Activated CD8-positive, alpha-beta memory T cell treated with anti-CD3 and anti-CD28 coated beads, Interleukin-2, amount 50 U/mL, for 1 hour (primary cell): ENCODE results near the gene IL17RA.
"Not testable (repeated sequence)": the region's sequence is repeated elsewhere in the genome, so short reads cannot be mapped to it uniquely, and the experiment has no call there.

Experiments
- DNase-seq: peaks from one replicate; pipeline ENCODE4 v3.0.0-alpha.2; 2020; ENCODE audit errors: extremely low read depth

IL17RA gene, protein sequence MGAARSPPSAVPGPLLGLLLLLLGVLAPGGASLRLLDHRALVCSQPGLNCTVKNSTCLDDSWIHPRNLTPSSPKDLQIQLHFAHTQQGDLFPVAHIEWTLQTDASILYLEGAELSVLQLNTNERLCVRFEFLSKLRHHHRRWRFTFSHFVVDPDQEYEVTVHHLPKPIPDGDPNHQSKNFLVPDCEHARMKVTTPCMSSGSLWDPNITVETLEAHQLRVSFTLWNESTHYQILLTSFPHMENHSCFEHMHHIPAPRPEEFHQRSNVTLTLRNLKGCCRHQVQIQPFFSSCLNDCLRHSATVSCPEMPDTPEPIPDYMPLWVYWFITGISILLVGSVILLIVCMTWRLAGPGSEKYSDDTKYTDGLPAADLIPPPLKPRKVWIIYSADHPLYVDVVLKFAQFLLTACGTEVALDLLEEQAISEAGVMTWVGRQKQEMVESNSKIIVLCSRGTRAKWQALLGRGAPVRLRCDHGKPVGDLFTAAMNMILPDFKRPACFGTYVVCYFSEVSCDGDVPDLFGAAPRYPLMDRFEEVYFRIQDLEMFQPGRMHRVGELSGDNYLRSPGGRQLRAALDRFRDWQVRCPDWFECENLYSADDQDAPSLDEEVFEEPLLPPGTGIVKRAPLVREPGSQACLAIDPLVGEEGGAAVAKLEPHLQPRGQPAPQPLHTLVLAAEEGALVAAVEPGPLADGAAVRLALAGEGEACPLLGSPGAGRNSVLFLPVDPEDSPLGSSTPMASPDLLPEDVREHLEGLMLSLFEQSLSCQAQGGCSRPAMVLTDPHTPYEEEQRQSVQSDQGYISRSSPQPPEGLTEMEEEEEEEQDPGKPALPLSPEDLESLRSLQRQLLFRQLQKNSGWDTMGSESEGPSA

DNA sequence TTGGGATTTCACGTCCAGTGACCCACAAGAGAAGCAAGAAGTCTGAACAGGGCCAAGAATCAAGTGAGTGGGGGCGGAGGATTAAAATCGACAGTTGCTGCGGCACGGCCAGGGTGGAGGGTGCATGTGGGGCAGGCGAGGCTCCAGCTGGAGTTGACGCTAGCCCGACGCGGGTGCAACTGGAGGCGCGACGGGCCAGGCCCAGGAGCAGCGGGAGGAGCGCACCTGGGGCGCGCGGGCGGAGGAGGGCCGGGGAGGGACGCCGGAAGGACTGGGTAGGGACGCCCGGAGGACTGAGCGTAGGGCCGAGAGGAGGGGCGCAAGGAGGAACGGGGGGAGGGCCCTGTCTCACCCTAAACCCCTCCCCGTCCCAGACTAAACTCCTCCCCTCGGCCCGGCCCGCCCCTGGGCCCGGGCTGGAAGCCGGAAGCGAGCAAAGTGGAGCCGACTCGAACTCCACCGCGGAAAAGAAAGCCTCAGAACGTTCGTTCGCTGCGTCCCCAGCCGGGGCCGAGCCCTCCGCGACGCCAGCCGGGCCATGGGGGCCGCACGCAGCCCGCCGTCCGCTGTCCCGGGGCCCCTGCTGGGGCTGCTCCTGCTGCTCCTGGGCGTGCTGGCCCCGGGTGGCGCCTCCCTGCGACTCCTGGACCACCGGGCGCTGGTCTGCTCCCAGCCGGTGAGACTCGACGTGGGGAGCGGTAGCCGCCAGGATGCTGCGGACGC, at the start of gene IL17RA:
IL17RA (plus strand) TSS at position 447 of the 723 bp plus-strand sequence; CDS start at position 539, 92 bp downstream.
- DNase-seq: peak; percentile 68

DNA sequence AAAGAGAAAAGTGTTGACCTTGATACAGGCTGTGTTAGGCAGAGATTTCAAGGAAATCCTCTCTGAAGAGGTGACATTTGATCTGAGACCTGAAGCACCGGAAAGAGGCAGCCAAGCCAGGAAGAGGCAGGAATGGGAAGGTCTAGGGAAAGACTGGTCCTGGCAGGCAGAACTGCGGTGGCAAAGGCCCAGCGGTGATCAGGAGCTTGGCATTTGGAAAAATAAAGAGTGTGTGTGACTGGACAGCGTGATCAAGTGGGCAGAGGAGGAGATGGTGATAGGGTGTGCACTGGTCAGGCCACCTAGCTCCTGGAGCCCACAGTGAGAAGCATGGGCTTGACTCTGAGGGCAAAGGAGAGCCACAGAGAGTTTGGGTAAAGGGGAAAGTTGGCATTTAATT, 49.6 kb upstream of the IL17RA start:
- DNase-seq: no peak

DNA sequence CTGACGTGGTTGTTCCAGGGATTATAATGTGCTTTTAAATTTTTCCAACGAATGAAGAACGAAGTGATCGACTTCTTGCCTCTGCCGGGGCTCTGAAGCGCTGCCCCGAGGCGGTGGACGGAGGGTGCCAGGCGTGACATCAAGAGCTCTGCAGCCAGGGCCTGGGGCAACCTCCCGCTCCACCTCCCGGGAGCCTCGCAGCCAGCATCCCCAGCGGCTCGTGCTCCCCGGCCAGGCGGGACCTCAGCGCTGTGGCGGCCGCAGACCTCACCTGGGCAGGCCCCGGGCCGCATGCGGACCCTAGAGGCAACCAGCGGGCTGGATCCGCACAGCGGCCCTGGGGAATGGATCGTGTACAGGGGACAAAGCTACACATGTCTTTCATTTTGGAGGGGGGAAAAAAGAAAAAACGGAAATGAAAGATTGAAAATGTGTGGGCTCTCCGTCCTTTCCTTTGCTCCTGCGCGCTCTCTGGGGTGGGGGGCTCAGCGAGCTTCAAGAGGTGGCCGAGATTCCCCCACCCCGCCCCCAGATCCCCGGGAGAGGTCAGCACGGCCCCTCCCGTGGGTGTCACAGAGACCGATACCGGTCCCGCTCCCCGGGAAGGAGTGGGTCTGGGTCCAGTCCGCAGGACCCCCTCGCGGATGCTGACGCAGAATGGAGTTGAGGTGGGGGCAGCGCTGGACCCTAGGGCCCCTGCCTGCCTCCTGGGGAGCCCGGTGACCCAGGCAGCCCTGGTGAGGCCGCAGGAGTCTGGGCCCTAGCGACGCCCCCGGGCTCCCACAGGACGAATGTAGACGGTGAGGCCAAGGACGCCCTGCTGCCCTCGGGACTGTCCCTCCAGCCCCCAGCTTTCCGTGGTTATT, 48.6 kb upstream of the IL17RA start:
- DNase-seq: not testable (repeated sequence)

DNA sequence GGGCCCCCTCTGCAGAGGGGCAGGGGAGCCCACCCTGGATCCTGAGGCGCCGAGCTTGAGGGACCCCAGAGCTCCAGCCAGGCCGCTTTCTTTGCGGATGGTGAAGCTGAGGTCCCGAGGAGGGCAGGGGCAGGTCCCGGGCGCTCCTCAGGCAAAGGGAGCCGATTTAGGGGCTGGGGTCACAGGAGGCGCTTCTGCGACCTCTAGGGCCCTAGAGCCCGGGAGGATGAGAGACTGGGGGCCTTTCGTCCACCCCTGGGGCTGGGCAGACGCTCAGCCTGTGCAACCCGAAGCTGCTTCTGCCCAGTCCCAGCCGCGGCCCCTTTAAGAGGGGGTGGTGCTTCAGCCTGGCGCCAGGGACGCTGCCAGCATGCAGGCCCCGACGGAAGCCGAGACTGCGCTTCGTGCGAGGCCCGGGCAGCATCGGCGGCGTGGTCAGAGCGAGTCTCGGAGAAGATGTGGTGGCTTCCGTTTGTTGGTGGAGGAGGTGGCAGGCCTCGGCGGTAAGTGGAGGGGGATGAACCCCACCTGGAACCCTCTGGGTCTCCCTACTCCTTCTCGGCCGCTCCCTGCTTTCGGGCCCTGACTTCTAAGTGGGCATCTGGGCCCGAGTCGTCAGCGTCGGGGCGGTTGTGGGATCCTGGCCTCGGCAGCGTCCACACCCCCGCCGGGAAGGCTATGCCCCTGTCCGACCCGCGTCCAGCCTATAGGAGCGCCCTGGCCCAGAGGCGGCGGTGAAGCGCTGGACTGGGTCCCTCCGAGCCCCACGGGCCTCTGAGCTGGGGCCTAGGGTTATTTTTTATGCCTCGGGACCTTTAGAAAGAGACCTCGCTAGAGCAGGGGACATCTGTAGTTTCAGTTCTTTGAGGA, 47.7 kb upstream of the IL17RA start:
- DNase-seq: not testable (repeated sequence)

DNA sequence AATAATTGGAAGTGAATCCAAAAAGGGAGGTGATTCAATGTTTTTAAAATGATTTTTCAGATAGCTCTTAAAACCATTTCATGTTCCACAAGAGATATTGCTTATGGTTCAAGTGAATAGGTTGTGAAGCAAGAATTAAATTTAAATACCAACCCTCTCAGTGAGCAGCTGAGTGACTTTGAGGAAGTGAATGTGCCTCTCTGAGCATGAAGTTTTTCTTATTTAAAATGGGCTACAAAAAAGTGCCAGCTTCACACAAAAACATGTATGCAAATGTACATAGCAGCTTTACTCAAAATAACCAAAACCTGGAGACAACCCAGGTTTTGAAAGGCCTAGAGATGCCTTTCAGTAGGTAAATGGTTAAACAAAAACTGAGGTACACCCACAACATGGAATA, 41.3 kb upstream of the IL17RA start:
- DNase-seq: no peak

DNA sequence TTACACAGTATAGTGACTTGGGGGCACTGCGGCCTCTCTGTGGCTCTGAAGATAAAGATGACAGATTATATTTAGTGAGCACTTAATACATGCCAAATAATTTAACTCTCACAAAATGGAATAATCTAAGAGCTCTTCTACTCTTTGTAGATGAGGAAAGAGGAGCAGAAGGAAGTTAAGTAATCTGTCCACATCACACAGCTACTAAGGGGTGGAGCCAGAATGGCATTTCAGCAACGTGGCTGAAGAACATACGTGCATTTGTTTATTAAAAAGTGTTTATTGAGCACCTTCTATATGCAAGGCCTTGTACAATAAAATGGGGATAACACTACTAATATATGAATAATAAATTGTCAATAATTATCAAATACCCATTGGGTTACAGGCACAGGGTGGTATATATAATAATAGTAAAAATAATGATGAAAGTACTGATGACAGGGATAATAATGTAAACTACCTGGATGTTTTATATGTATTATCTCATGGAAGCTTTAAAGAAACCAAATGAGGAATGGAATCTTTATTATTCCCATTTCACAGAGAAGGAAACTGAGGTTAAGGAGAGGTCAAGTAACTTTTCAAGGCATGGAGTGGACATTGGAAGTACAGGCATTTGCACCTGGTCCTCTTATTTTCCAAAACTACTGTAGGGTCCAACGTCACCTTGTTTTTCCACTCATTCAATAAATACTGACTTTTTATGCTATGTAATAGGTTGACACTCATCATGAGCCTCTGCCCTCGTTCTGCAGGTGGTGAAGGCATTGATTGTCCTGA, 38.0 kb upstream of the IL17RA start:
- no peak for DNase-seq

DNA sequence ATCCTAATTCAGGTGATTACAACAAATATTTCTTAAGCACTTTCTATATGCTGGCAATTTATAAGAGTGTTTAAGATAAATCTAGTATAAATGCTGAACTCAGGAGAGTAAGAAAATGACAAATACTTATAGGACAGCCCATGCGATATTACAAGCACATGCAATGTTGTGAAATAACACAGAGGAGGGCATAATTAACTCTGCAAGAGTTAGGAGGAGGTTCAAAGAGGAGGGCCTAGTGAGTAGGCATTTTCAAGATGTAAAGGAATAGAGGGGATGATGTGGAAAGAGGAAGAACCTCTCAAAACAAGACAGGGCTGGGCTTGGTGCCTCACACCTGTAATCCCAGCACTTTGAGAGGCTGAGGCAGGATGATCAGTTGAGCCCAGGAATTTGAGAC, 37.1 kb upstream of the IL17RA start:
- DNase-seq: no peak

DNA sequence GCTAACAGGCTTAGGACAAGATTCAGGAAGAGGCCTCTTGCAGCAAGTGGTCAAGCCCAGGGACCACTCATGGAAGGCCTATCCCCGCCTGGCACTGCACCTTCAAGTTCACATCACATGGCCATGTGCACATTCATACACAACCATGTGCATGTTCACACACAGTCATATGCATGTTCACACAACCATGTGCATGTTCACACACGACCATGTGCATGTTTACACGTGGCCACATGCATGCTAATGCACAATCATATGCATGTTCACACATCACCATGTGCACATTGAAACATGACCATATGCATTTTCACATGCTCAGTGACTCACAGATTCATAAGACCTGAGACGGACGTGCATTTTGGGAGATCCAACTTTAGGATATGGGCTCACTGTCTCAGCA, 28.7 kb upstream of the IL17RA start:
- no peak for DNase-seq

DNA sequence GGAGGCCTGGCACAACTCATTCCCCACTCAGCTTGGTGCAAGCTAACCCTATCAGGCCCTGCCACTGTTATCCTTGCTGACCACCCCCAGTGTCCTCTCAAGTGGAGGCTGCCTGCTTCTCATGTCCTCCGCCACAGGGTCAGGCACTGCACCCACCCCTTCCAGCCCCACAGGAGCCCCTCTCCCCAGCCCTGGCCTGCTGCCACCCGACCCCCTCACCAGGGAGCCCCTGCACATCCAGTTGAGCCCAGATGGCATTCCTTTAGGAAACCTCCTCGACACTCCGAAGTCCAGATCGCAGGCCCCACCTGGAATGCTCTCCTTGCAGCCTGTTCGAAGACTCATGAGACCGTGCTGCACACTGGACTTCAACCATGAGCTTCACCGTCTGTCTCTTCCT, 28.0 kb upstream of the IL17RA start:
- DNase-seq: no peak

DNA sequence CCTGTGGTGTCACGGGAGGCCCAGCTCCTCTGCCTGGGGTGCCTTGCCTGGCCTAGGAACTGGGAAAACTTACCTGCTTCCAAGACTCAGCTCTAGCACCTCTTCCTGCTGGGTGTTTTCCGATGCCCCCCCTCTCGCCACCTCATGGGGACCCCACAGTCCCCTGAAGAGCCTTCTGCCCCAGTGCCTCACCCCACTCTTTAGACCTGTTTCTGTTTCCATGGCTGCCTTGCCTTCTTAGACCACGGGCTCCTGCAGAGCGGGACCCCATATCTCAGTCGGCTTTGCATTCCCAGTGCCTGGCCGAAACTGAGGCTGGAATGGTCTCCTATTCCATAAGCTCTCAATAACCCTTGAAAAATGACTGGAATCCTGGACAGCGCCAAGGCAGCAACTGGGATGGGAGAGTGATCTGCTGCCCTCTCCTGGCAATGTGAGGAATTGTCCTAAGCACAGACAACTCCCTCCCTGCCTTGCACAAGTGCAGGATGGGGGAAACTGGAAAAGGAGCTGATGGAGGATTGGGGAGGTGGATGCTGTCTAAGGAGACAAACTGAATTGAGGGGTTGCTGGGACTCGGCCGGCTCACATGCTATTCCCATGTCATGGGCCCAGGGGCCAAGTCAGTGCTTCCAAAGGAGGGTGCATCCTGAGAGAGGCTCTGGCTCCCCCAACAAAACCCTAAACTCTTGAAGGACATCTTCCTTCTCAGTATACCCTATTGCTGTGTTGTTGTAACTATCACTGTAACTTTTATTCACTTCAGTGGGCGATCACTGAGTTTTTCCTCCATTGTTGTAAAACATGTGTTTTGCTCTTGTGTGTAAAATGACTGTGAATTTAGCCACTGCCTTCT, 26.6 kb upstream of the IL17RA start:
- DNase-seq: no peak

DNA sequence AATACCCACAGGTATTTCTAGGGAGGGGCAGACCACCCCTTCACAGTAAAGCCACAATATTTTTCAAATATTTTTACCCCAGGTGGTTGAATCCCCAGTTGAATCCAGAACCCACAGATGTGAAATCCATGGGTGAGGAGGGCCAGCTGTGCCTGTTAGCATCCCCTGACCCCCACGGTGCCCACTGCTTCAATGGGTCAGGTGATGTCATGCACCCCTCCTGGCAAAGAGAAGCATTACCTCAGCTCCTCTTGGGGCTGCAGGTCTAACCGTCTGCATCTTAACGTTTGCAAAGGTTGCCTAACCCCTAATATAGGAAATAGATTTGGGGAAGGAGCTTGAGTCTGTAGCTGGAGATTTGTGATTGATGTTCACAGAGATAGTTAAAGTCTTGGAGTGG, 24.7 kb upstream of the IL17RA start:
- DNase-seq: no peak

DNA sequence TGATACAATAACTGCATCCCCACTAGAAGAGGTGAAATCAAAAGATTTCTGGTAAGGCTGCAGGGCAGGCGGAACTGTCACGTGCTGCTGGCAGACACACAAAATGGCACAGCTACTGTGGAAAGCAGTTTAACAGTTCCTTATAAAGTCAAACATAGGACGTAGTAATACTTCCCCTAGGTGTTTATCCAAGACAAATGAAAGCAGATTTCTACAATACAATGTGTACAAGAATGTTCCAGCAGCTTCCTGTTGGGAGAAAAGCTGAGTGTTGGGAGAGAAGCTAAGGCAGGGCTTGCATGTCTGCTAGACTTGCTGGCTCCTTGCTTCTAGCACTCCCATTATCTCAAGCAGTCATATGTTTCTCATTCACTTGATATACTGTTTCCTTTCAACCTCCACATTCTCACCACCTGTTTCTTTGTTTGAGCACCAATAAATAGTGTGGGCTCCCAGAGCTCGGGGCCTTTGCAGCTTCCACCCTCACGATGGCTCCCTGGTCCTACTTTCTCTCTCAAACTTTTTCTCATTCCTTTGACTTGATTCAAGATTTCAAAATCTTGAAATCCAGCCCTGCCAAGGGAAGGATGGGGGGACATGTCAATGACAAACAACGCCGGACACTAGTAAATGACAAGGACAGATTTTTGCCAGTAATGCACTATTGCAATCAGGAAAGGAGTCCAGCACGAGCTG, 21.2 kb upstream of the IL17RA start:
- no peak for DNase-seq

DNA sequence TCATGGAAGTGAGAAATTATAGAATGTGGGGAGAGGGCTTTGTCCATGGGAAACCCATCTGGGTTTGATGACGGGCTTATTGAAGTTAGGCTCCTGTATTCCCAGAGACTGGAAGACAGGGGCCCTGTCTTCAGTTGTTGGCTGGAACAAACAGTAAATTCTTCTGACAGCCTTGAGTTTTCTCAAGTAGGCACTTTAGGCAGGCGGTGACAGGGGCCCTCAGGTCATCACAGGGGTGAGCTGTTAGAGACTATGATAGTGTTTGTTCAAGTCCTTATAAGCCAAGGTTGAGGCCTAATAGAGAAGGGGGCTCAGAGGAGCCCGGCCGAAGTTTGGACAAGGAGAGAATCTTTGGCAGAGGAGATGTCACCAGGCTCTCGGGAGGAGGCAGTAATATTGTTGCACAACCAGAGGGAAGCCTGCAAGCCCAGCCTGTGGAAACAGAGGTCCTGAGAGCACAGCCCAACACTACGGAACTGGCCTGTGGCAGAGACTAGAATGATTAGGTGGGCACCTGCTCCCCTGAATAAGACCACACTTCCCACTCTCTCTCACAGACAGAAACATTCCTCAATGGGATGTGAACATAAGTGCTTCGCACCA, 20.2 kb upstream of the IL17RA start:
- no peak for DNase-seq

DNA sequence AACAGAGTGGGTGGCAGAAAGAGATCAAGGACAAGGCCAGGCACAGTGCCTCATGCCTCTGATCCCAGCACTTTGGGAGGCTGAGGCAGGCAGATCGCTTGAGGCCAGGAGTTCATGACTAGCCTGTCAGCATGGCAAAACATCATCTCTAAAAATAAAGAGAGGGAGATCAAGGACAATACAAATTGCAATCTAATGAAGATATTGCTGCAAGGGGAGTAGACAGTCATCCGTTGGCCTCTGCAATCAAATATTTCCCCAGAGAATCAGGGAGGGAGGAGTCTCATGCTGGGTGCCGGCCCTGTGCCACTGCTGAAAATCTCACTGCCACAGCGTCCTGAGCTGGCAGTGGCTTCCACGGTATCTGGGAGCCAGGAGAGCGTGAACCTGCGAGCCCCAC, 19.4 kb upstream of the IL17RA start:
- DNase-seq: no peak

DNA sequence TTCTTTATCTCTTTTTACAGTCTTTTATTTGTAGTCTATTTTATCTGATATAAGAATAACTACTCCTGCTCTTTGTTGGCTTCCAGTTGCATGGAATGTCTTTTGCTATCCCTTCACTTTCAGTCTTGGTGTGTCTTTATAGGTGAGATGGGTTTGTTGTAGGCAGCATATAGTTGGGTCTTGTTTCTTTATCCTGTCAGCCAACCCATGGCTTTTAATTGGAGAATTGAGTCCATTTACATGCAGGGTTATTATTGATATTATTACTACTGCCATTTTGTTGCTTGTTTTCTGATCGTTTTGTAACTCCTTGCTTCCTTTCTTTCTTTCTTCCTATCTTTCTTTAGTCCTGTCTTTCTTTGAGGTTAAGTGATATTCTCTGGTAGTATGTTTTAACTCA, 11.9 kb upstream of the IL17RA start:
- DNase-seq: no peak

DNA sequence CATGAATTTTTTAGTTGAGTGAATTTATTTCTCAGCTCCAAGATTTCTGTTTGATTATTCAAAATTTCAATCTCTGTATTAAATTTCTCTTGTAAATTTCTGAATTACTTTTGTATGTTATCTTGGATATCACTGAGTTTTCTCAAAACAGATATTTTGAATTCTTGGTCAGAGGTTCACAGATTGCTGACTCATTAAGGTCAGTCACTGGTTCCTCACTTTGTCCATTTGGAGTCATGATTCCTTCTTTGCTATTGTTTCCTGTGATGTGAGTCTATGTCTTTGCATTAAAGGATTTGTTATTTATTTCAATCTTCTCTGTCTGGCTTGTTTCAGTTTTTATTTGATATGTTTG, 10.2 kb upstream of the IL17RA start:
- DNase-seq: no peak

DNA sequence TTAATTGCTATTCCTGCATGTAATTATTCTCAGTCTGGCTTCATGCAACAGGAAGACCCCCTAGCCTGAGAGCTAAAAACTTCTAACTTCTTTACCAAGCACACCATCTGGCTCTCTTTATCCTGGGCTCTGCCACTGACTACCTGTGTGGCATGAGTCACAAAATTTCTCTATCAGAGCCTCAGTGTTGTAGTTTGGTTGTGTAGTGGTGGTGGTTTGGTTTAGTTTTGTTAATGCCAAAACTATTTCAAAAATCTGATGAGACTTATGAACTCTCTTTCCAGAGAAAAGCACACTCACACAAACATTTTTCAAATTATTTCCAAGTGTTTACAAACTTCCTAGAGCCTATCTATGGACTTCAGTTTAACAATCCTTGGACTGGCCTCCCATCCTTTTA, 7.5 kb upstream of the IL17RA start:
- no peak for DNase-seq

DNA sequence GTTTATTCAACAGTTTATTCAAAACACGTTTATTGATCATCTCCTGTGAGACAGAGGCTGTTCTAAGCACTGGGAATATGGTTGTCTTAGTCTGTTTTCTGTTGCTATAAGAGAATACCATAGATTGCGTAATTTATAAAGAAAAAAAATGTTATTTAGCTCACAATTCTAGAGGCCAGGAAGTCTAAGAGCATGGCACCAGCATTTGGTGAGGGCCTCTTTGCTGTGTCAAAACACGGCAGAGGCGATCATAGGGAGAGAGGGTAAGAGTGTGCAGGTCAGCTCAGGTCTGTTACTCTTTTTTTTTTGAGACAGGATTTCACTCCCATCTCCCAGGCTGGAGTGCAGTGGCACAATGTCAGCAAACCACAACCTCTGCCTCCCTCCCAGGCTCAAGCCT, 5.2 kb upstream of the IL17RA start:
- no peak for DNase-seq
